Kidney glomerular epithelial cell (primary cell): Measurements from ENCODE around the gene B4GALNT3.

Source experiments
- DNase-seq: peaks from one replicate; lab custom pipeline; 2025; lab: John Stamatoyannopoulos, UW

B4GALNT3 gene

GRCh38 chr12:559906-560455 is 100.2 kb downstream of the B4GALNT3 start:
- DNase-seq = no peak

- DNase-seq = no peak
Observed at GRCh38 chr12:560691-561390, 101.1 kb downstream of the B4GALNT3 start.

GRCh38 chr12:561391-561705 is 101.6 kb downstream of the B4GALNT3 start:
- DNase-seq = no peak

- no peak for DNase-seq
Observed at GRCh38 chr12:561908-562593, 102.3 kb downstream of the B4GALNT3 start.

- no peak for DNase-seq
Observed at GRCh38 chr12:562634-563033, 102.9 kb downstream of the B4GALNT3 start.

GRCh38 chr12:563250-563781 is 103.6 kb downstream of the B4GALNT3 start:
- no peak for DNase-seq

GRCh38 chr12:563787-564298 is 104.1 kb downstream of the B4GALNT3 start:
- DNase-seq = no peak

GRCh38 chr12:565161-565560 is 105.4 kb downstream of the B4GALNT3 start:
- DNase-seq = no peak

- no peak for DNase-seq
Observed at GRCh38 chr12:565589-566105, 105.9 kb downstream of the B4GALNT3 start.

GRCh38 chr12:568486-568885 is 108.7 kb downstream of the B4GALNT3 start:
- DNase-seq = no peak

GRCh38 chr12:569091-569676 is 109.4 kb downstream of the B4GALNT3 start:
- no peak for DNase-seq

GRCh38 chr12:569803-570434 is 110.2 kb downstream of the B4GALNT3 start:
- peak; percentile 69 for DNase-seq

- DNase-seq = peak; percentile 61
Observed at GRCh38 chr12:570435-570920, 110.7 kb downstream of the B4GALNT3 start.

- DNase-seq = no peak
Observed at GRCh38 chr12:570921-571794, 111.4 kb downstream of the B4GALNT3 start.

GRCh38 chr12:571795-572531 is 112.2 kb downstream of the B4GALNT3 start:
- no peak for DNase-seq

- DNase-seq = no peak
Observed at GRCh38 chr12:572532-572899, 112.8 kb downstream of the B4GALNT3 start.

GRCh38 chr12:573232-573631 is 113.5 kb downstream of the B4GALNT3 start:
- no peak for DNase-seq

- DNase-seq = peak; percentile 2
Observed at GRCh38 chr12:574475-575128, 114.9 kb downstream of the B4GALNT3 start.

GRCh38 chr12:575129-575502 is 115.4 kb downstream of the B4GALNT3 start:
- no peak for DNase-seq
